Chondrocyte (in vitro differentiated cells): ENCODE data around the gene IQCE. TPM values are rescaled to one million over a fixed set of nuclear protein-coding genes. Genes with fewer than 3 reads are reported as not detected.

Experiments
- DNase-seq: peaks from one replicate; pipeline ENCODE4 v3.0.0; 2021; ENCODE audit warnings: mixed read lengths, low spot score
- H3K27ac Mint-ChIP-seq: one replicate; pipeline ENCODE4 v1.8.0; 2021; ENCODE audit warnings: mild to moderate bottlenecking, moderate library complexity, mixed read lengths; ENCODE audit not compliant: unreplicated experiment
- H3K27me3 Mint-ChIP-seq: 2 replicates; pipeline ENCODE4 v1.8.0; 2021; ENCODE audit warnings: low read depth, mixed read lengths
- H3K36me3 Mint-ChIP-seq: 2 replicates; pipeline ENCODE4 v1.8.0; 2021; ENCODE audit warnings: low read depth, mixed read lengths
- H3K4me1 Mint-ChIP-seq: 2 replicates; pipeline ENCODE4 v1.8.0; 2021; ENCODE audit warnings: low read depth, mild to moderate bottlenecking, mixed read lengths
- H3K4me3 Mint-ChIP-seq: one replicate; pipeline ENCODE4 v1.8.0; 2021; ENCODE audit warnings: mild to moderate bottlenecking, moderate library complexity, mixed read lengths; ENCODE audit not compliant: unreplicated experiment
- H3K9me3 Mint-ChIP-seq: 2 replicates; pipeline ENCODE4 v1.8.0; 2021; ENCODE audit warnings: low read depth, mixed read lengths
- CTCF ChIP-seq: fragments of 200-600 bp; sonication (generic); IDR thresholded peaks from 2 replicates; pipeline ENCODE4 v1.5.0; 2021; ENCODE audit warnings: antibody characterized with exemption, mild to moderate bottlenecking, moderate library complexity
- total RNA-seq: library from RNA; stranded (reverse); gene quantifications from 3 replicates; pipeline ENCODE4 v1.2.1, GENCODE V29; 2021

Gene IQCE
- total RNA-seq, 1 donor from 2014 or later, result 10.0 TPM

- no peaks in the 10 kb centered on the region for H3K27me3 Mint-ChIP-seq
- no peaks in the 10 kb centered on the region for H3K9me3 Mint-ChIP-seq
- TF ChIP-seq CTCF, result no peak
- no peak for DNase-seq
- H3K36me3 Mint-ChIP-seq, result no peaks in the 10 kb centered on the region
- no peak overlapping the region for H3K4me3 Mint-ChIP-seq
- H3K27ac Mint-ChIP-seq, result no peak overlapping the region
- H3K4me1 Mint-ChIP-seq, result peaks cover 40% of the 10 kb centered on the region
These were observed 46.6 kb upstream of the IQCE start for GRCh38 chr7:2512179-2512661.

DNA sequence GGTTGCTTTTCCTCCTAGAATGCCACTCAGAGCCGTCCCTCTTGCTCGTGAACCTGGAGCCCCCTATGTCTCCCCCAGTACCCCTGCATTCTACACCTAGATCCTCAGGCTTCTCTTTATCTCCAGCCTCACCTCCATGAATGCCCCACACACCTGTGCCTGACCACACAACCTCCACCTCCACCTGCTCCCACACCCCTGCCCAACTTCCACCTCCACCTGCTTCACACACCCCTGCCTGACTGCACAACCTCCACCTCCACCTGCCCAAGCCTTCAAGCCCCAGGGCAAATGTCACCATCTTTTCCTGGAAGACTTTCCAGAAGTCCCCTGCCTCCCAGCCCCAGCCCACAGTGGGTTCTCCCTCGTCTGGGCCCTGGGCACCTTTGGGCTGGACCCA lies 46.1 kb upstream of the IQCE start:
- Mint-ChIP-seq H3K9me3 (no peaks in the 10 kb centered on the region), H3K27me3 (no peaks in the 10 kb centered on the region), H3K36me3 (no peaks in the 10 kb centered on the region), H3K4me3 (no peak overlapping the region), H3K27ac (no peak overlapping the region), H3K4me1 (peaks cover 45% of the 10 kb centered on the region)
- TF ChIP-seq CTCF, result no peak
- no peak for DNase-seq

GRCh38 chr7:2513702-2514101 lies 45.1 kb upstream of the IQCE start:
- no peak overlapping the region for H3K4me3 Mint-ChIP-seq
- H3K4me1 Mint-ChIP-seq, result peaks cover 48% of the 10 kb centered on the region
- H3K36me3 Mint-ChIP-seq, result no peaks in the 10 kb centered on the region
- no peak for DNase-seq
- TF ChIP-seq CTCF, result no peak
- H3K27ac Mint-ChIP-seq, result no peak overlapping the region
- no peaks in the 10 kb centered on the region for H3K9me3 Mint-ChIP-seq
- H3K27me3 Mint-ChIP-seq, result no peaks in the 10 kb centered on the region

- no peak for TF ChIP-seq CTCF
- Mint-ChIP-seq H3K36me3 (no peaks in the 10 kb centered on the region), H3K27me3 (no peaks in the 10 kb centered on the region), H3K27ac (no peak overlapping the region), H3K9me3 (no peaks in the 10 kb centered on the region), H3K4me3 (no peak overlapping the region), H3K4me1 (peaks cover 41% of the 10 kb centered on the region)
- DNase-seq, result no peak
These were observed 44.0 kb upstream of the IQCE start for GRCh38 chr7:2514473-2515423.

DNA sequence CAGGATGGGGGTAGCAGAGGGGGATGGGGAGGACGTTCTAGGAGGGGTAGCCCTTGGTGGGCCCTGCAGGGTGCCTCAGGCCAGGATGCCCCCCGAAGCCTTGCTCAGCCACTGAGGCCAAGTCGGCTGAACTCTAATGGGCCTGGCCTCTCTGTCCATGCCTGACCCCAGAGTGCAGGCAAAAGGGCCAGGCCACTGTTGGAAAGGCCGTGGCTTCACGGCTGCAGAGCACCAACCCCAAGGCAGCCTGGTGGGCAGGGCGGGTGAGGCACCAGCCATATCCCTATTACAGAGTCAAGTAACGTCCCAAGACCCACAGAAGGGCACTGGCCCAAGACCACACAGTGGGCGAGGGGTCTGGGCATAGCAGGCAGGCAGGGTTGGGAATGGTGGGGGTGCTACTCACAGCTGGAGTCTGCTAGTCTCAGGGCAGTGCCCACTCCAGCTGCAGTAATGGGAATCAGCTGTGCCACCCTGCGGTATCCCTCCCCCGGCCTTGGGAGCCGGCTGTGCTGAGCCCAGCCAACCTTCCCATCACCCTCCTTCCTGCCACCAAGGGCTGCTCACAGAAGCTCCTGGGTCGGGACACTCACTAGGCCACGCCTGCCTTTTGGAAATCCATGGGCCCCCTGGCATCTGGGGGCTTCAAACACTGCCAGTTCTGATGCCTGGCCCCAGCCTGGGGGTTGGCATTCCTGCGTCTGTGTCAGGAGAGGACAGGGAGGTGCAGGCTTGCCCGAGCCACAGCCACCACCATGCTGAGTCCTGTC lies 43.2 kb upstream of the IQCE start:
- Mint-ChIP-seq H3K27ac (peak overlapping the region; percentile 86), H3K4me3 (no peak overlapping the region), H3K4me1 (peaks cover 47% of the 10 kb centered on the region), H3K9me3 (no peaks in the 10 kb centered on the region), H3K27me3 (no peaks in the 10 kb centered on the region), H3K36me3 (no peaks in the 10 kb centered on the region)
- no peak for DNase-seq
- no peak for TF ChIP-seq CTCF
